GM03348 (cell line): ENCODE data around the gene EFR3B.
A peak's percentile ranks its signal among the peaks of the same experiment; 100 is the strongest.
"Not testable (repeated sequence)": the region's sequence is repeated elsewhere in the genome, so short reads cannot be mapped to it uniquely, and the experiment has no call there.

ENCODE experiments used
- DNase-seq: peaks from one replicate; pipeline ENCODE4 v3.0.0; 2012; ENCODE audit warnings: low spot score

The EFR3B gene, protein sequence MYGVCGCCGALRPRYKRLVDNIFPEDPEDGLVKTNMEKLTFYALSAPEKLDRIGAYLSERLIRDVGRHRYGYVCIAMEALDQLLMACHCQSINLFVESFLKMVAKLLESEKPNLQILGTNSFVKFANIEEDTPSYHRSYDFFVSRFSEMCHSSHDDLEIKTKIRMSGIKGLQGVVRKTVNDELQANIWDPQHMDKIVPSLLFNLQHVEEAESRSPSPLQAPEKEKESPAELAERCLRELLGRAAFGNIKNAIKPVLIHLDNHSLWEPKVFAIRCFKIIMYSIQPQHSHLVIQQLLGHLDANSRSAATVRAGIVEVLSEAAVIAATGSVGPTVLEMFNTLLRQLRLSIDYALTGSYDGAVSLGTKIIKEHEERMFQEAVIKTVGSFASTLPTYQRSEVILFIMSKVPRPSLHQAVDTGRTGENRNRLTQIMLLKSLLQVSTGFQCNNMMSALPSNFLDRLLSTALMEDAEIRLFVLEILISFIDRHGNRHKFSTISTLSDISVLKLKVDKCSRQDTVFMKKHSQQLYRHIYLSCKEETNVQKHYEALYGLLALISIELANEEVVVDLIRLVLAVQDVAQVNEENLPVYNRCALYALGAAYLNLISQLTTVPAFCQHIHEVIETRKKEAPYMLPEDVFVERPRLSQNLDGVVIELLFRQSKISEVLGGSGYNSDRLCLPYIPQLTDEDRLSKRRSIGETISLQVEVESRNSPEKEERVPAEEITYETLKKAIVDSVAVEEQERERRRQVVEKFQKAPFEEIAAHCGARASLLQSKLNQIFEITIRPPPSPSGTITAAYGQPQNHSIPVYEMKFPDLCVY

DNA sequence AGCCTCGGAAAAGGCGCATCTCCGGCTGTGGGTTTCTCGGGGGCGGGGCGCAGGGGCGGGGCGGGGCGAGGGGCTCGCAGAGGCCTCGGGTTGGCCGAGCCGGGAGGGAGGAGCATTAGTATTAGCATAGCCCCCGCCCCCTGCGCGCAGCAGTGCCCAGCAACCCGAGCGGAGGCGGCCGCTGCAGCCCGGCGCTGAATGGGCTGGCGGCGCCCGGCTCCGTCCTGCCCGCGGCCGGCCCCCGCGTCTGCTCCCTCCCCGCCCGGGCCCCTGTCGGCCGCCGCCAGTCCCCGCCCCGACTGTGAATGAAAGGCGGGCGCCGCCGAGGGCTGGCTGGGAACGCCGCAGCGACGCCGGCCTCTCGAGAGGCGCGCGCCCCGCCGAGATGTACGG lies at the start of gene EFR3B:
Gene EFR3B, plus strand, starts transcription at position 149 of the 393 bp plus-strand sequence. Its CDS starts 237 bp downstream, at position 386.
- DNase-seq, result peak; percentile 99

DNA sequence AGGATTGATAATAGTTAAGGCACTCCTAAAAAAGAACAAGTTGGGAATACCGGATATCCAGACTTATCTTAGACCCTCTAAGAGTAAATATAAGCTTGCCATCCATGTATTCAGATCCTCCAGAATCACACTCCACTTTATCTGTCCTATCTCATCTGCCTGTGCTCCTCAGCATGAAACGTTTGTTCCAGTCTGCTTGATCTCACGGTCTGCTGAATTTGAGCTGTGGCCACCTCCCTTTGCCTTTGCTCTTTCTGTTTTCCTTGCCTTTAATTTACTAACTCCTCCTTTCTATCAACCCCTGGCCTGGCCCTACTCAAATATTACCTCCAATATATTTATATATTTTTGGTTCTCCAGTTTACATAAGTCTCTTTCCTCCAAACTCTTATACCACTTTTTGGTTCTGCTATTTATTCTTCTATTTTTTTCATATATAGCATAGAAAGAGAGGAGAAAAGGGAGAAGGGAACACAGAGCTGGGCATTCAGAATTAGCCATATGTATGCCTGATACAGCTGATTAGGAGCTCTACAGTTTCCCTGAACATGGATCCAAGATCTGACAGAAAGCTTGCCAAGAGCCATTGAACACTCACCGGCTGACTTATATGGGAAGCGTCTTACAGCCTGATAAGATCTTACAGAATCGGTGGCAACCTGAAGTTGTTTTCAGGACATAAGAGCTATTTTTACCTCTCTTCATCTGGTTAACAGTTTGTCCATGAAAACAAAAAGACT lies 48.3 kb upstream of the EFR3B start:
- DNase-seq, result no peak

DNA sequence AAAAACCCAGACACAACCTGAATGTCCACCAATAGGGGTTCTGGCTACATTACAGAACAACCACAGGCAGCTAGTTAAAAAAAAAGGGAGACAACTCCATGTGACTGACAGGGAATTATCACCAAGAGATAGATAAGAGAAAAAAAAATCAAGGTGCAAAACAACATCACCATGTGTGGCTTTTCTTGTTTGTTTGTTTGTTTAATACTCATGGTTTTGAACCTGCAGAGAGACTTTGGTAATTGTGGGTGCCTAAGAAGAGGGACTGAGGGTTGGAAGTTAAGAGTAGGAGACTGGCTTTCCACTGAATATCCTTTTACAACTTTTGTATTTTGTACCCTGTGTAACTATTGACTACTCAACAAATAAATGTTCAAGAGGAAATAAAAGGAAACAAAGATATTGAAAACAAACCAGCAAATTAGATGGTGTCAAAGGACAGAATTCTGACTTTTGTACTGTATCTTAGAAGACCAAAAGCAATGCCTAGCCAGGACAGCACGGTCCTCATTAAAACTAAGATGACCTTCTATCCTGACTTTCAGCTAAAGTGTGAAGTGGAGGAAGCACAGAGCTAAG lies 47.6 kb upstream of the EFR3B start:
- no peak for DNase-seq

DNA sequence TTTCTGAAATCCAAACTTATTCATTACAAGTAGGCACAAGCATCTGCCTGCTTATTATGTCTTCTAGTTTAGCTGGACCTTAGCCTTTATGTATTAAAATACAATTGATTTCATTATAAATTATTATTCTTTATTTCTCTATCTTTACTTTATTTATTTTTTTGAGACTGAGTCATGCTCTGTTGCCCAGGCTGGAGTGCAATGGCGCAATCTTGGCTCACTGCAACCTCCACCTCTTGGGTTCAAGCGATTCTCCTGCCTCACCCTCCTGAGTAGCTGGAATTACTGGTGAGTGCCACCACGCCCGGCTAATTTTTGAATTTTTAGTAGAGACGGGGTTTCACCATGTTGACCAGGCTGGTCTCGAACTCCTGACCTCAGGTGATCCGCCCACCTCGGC lies 42.8 kb upstream of the EFR3B start:
- not testable (repeated sequence) for DNase-seq

DNA sequence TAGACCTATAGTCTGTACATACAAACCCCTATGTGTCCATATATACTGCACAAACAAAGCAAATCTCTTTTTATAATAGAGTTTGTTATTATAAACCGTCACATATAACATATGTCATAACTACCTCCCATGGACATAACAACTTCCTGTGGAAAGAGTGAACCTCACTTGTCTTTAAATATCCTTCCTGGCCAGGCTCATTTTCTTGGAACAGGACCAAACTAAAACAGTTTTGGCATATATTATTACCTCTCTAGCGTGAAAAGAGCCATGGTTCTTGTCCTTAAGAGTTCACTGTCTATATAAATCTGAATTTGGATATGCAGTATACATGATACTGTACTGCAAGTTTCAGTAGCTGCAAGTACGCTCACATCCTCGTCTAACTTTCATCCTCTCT lies 41.8 kb upstream of the EFR3B start:
- DNase-seq, result no peak

DNA sequence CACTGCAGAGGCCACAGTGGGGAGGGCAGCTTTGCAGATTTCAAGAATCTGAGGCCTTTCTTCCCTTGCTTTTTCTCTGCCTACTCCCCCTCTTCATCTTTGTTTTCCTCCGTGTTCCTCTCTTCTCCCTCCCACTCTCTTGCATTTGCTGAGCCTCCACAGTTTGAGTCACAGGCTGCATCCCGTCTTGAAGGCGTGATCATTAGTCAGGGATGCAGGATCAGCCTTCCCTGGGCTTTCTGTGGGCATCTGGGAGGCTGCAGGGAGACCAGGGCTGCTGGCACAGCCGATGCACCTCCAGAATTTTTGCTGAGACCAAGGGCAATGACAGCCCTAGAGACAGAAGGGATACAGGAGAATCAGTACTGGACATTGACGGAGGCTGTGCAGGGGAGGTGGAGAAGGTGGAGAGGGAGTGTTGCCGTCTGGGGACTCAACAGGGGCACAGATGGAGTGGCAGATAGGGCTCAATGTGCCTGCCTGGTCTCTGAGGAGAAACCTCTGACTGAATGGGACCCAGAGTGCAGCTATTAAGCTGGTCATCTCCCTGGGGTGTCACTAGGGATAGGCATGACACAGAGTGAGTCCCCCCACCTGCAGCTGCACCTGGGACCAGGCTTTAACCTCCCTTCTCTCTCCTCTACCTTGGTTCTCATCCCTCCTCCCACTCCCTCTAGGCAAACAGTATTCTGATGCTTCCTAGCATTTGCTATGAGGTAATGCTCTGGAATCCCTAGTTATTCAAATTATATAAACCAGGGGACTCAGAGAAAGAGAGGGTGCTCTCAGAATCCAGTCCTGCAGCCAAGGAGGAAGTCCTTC lies 41.2 kb upstream of the EFR3B start:
- peak; percentile 65 for DNase-seq

DNA sequence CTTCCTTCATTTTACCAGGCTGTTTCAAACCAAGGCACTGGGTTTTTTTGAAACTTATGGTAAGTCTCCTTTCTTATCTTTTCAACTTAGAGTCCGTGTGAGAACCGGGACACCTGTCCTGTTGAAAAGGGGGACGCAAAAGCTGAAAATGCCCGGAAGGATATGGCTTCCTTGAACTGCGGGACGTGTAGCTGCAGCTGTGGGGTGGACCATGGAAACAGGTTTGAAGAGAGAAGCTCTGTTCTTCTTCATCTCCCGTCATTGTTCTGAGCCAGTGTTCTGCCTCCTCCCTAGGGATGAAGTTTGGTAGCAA lies 40.6 kb upstream of the EFR3B start:
- DNase-seq, result no peak

DNA sequence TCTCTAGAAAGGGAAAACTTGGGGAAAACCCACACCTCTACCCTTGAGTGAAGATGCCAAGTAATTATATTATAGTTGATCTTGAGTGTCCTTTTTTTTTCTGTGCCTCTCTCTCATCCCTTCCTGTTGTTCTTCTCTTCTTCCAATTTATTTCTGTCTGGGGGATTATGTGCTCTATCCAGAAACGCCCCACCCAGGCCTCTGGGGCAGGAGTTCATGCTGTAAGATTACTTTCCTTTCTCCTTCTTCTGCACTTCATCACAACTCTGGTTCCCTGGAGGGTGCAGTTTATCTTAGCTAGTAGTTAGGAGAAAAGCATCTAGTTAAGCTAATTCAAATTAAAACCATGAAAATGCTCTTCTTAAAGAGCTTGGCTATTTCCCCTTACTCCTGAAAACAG lies 39.8 kb upstream of the EFR3B start:
- no peak for DNase-seq

DNA sequence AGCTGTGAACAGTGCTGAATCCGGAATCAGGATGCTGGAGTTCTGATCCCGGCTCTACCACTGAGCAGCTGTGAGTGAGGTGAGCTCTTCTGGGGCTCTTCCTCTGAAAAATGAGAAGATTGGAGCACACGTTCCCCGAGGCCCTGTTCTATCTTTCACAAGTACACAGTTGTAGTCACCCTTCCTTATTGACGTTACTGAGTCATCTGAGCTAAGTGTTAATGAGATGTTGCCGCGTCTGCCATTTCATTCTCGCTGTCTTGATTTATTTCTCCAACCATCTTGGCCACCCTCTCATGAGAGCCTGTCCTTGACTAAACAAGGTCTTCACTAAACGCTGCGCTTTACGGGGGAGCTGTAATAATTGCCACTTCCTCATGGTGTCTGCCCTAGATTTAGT lies 31.9 kb upstream of the EFR3B start:
- no peak for DNase-seq

DNA sequence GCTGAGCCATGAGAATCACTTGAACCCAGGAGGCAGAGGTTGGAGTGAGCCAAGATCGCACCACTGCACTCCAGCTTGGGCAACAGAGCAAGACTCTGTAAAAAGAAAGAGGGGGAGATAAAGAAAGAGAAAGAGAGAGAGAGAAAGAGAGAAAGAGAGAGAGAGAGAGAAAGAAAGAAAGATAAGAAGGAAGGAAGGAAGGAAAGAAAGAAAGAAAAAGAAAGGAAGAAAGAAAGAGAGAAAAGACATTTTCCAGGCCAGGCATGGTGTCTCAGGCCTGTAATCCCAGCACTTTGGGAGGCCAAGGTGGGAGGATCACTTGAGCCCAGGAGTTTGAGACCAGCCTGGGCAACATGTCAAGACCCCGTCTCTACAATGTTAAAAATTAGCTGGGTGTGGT lies 30.5 kb upstream of the EFR3B start:
- DNase-seq, result not testable (repeated sequence)

DNA sequence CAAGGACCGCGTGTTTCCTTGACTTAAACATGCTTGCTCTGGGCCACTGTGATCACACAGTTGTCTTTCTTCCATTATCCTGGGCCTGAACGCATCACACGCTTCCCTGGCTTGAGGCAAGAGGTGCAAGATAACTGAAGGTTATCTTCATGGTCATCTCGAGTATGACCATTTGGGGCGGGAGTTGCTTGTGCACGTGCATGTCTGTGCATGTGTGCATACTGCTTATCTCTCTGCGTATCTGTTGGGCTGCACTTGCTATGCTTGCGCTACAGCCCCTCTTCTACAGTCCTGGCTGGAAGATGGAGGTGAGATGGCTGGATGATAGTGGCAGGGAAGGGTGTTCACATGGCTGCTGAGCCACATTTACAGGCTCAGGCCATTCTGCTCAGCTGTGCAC lies 27.2 kb upstream of the EFR3B start:
- DNase-seq, result no peak

DNA sequence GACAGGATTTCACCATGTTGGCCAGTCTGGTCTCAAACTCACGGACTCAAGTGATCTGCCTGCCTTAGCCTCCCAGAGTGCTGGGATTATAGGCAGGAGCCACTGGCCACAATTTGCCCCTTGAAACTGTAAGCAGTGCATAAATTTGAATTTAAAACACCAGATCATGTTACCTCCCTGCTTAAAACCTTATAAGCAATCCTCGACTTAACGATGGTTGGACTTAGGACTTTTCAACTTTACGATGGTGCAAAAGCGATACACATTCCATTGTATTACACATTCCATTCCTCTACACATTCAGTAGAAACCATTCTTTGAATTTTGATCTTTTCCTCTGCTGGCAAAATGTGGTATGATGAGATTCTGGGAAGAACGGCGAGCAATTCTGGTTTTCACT lies 23.2 kb upstream of the EFR3B start:
- DNase-seq, result no peak

DNA sequence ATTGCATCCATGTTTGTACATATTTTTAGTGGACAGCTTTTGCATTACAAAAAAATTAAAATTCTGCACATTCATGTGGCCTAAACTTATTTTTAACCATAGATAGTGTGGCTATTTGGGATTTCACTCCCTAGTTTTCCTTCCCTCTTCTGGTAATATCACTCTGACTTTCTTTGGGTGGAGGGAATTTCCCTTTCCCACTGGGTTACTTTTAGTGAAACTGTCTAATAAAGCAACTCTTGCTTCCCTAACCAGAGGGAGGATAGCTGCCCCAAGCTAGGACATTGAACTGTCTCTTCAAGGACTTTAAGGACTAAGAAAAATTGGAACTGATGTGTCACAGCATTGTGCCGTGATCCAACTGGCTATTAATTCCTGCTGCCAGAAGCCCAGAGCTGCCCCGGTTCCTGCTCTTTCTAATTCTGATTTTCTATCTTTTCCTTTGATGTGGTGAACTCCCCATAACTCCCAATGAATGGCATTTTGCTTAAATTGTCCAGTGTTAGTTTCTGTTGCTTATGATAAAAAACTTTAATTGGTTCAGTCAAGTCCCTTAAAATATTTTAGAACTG lies 20.0 kb upstream of the EFR3B start:
- DNase-seq, result no peak

DNA sequence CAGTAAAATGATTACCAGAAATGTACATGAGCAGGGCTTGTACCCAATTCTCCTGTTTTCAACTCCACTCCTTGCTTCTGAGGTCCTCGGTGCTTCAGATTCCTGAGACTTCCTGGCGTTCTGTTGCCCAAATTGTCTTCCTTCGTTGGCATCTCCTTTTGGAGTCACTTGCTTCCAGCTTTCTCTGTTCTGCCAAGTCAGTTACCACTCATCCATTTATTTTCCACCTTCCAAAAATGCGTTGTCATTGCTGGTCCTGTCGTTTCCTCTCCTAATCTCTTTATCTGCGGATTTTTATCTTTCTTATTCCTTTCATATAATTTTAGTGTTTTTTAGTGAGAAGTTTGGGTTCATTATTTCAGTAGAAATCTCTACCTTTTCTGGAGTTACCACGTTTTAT lies 18.5 kb upstream of the EFR3B start:
- no peak for DNase-seq

DNA sequence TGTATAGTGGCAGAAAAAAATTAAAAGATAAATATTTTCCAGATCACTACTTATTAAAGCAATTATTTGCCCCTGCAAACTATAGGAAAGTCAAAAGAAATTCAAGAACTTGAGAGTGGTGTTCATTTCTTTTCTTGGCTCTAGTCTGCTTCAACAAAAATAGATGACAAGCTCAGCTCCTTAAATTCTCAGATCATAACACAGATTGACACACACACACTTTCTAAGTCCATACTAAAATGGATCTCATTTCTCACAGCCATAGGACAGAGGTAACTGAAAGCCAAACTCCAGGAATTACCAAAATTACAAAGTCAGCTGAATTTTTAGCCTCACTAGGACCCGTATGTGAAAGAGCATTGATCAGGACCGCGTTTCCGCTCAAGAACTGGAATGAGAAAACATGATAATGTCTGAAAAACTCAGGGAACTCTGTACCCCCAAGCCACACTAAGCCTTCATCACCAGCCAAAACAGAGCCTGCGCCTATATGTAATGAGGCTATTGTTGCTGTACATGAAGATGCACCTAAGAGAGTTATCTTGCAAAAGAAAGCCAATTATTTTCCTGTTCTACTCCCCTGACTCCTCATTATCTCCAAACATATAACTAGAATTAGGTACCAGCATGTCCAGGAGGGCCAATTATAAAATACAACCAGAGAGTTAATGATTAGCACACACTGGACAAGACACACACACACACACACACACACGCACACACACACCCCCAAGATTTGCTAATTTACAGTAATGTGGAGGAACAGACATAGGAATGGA lies 16.5 kb upstream of the EFR3B start:
- no peak for DNase-seq

DNA sequence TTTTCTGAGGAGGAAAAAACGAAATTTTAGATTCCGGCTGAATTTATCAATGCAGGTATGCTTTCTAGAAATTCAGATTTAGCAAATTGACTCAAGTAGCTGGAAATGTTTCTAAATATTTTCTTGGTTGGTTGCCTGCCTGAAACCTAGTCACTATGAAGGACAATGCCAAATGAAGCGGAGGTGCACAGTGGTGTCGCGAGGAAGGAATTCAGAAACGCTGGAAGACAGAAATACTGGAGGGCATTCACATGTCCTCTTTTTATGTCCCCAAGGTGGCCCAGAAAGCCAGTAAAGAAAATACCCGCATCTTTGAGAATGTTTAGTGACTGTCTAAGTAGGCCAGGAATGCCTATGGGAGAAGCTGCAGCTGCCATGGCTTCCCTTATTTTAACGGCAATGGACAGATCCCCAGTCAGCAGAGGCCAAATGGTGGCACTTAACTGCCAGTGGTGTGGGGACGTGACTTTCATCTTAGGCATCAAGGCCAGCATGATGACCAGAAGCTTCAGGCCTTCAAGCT lies 15.8 kb upstream of the EFR3B start:
- no peak for DNase-seq

DNA sequence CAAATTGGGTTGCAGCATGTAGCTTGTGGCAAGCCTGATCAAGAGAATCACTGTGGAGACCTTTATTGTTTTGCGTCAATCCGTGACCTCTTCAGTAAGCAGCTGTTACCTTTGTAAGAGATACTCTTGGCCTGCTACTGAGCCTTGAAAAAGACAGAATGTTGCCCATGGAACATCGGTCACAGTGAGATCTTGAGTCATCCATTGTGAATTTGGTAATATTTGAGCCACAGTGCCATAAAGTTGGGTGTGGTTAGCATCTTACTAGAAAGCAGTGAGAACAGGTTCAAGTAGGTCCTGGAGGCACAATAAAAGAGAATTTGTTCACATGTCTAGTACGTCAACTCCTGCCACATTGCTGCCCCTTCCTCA lies 12.7 kb upstream of the EFR3B start:
- no peak for DNase-seq

DNA sequence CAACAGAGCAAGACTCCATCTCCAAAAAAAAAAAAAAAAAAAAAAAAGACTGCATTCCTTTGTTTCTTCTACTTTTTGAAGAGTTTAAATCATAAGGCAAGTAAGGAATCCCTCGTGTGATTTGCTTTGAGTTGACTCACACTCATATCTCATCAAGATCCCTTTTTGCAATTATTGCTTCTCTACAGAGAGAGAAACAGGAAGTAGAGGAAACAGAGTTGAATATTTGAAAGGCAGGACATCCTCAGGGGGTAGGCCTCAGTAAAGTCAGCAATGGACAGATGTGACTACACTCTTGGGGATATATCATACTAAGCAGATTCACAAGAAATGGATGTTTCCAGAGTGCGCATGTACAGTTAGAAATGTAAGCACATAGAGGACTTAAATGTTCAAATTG lies 11.2 kb upstream of the EFR3B start:
- peak; percentile 25 for DNase-seq

DNA sequence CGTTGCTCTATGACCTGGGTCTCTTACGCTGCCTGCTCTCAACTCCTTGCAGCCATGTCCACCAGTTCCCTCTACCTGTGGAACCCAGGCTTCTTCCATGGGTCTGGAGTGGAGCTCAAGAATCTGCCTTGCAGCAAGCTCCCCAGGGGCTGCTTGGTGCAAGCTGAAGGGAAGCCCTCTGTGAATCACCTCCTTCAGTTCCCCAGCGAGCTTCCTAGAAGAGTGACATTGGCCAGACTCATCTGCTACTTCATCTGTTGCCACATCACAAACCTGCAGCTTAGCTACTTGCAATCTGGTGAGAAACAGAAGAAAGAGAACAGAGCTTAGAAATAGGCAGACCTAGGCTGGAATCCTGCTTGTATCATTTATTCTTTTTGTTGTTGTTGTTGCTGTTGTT lies 9.8 kb upstream of the EFR3B start:
- peak; percentile 35 for DNase-seq

DNA sequence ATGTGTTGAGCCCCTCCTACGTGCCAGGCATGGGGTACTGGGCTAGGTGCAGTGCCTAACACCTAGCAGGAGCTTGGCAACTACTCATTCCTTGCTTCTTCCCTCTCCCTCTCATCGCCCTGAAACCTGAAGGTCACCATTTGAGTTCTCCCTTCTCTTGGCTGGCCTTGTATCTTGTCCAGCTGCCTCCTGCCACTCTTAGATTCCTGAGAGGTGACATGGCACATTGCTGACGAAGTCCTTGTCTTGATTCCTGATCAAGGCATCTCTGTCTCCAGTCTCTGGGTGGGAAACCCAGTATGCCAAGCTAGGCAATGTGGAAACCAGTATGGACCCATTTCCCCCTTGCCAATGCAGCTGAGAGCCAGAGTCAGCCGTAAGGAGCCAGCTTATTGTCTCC lies 9.0 kb upstream of the EFR3B start:
- DNase-seq, result no peak
